NCI-H748 treated with DMSO at 0.1 percent for 48 hours (cell line): ENCODE results near the gene MLLT3.

ENCODE experiments used
- DNase-seq: peaks from one replicate; lab custom pipeline; 2025; lab: John Stamatoyannopoulos, UW

Gene MLLT3

GRCh38 chr9:20300430-20301115, 321.7 kb downstream of the MLLT3 start:
- no peak for DNase-seq

GRCh38 chr9:20297646-20298084, 324.6 kb downstream of the MLLT3 start:
- DNase-seq: no peak

- no peak for DNase-seq
Measured at GRCh38 chr9:20295555-20295954, 326.7 kb downstream of the MLLT3 start.

GRCh38 chr9:20294046-20294750, 328.1 kb downstream of the MLLT3 start:
- no peak for DNase-seq

- no peak for DNase-seq
Measured at GRCh38 chr9:20292002-20292401, 330.3 kb downstream of the MLLT3 start.
